GDM1 (cell line): Measurements from ENCODE around the gene CNOT8.
"Not testable (repeated sequence)": the region's sequence is repeated elsewhere in the genome, so short reads cannot be mapped to it uniquely, and the experiment has no call there.

Source experiments
- DNase-seq: peaks from one replicate; lab custom pipeline; 2025; lab: John Stamatoyannopoulos, UW

CNOT8 gene

GRCh38 chr5:154865466-154866184 is 7.2 kb downstream of the CNOT8 start:
- DNase-seq, result no peak

DNA sequence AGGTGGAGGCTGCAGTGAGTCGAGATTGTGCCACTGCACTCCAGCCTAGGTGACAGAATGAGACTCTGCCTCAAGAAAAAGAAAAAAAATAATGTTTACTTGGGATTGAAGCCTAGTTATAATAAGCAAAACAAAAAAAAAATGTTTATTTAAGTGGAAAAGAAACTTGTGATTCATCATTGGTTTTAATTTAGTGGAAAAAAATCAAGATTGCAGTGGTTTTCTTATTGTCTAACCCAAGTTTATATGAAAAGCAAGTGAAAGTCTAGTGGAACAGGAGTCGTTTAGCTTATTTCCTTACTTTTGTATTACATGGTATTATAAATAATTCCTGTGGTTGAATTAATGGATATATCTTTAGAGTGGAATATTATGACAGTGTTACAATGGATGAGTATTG is 8.4 kb downstream of the CNOT8 start:
- no peak for DNase-seq

GRCh38 chr5:154868702-154869101 is 10.3 kb downstream of the CNOT8 start:
- DNase-seq, result no peak

DNA sequence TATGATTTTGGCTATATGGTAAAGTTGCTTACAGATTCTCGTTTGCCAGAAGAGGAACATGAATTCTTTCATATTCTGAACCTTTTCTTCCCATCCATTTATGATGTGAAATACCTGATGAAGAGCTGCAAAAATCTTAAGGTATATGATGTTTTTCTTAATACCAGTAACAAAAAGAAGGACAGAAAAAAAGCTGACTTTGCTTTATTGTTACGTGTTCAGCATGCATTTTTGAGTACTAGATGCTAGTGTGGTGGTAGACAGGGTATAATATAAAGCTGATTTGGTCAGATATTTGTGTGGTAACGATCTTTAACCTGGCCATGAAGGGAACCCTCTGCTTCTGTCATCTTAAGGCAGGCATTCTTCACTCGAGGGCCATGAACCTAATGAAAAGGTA is 13.3 kb downstream of the CNOT8 start:
- DNase-seq, result no peak

- no peak for DNase-seq
Measured at GRCh38 chr5:154873791-154874331, 15.4 kb downstream of the CNOT8 start.

GRCh38 chr5:154878642-154879335 is 20.4 kb downstream of the CNOT8 start:
- no peak for DNase-seq

- DNase-seq, result no peak
Measured at GRCh38 chr5:154881986-154882385, 23.6 kb downstream of the CNOT8 start.

GRCh38 chr5:154884424-154884823 is 26.0 kb downstream of the CNOT8 start:
- no peak for DNase-seq

DNA sequence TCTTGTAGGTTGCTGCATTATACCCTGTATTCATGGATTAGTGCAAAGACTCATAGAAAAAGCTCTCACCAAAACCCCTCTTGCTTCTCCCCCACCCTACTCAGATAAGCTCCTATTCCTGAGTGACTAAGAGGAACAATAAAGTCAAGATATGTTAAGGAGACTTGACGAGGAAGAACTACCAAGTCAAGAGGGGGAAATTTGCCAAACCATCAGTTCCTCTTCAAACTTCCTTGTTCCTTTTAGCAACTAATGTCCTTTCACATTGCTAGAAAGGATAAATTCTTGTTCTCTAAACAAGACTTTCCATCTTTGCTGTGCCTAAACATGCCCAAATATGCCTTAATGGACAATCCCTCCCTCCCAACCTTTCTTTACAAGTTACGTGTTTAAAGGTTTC is 27.0 kb downstream of the CNOT8 start:
- no peak for DNase-seq

DNA sequence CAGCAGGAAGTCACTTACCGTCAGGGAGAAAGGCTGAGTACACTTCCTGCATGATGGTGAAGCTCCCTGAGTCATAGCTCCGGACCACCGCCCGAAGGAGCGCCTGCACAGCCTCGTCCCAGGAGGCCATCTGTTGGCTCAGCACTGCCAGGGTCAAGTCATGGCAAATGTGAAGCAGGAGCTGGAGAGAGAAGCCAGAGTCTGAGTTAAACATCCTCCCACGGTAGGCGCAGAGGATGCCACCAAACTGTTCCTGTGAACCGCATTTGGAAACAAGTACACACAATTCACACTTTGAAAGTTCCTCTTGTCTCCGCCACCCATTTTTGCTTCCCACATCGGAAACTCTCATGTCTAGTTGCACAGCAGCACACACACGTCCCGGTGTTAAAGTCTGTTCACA is 33.9 kb downstream of the CNOT8 start:
- DNase-seq, result no peak

DNA sequence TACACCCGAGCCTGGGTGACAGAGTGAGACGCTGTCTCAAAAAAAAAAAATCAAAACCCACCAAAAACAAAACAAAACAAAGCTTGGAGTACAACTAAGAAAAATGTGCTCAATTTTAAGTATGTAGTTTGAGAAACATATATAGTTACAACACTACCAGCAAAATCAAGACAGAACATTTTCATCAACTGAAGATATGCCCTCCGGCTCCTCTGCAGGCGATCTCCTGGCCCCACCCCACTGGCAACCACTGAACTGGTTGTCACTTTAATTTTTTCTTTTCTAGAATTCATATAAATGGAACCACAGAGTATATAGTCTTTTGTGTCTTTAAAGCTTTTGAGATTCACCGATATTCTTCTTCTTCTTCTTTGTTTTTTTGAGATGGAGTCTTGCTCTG is 35.0 kb downstream of the CNOT8 start:
- DNase-seq, result no peak

GRCh38 chr5:154895606-154896561 is 37.5 kb downstream of the CNOT8 start:
- DNase-seq, result no peak

GRCh38 chr5:154896562-154897165 is 38.2 kb downstream of the CNOT8 start:
- no peak for DNase-seq

DNA sequence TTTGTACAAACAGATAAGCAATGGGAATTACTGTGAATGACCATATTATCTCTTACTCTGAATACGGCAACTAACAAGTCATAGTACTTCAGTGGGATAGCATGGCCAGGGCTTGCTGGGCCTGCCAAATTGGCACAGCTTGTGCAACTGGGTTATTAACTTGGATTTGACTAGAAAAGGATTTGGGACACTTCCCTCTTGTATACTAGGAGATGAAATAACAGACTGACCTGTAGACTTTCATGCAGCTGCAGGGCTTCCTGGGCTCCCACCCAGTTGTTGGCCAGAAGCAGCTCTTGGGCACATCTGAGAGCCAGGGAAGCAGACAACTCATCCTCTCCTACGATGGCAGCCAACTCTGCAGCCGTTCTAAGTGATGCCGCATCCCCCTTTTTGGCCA is 39.8 kb downstream of the CNOT8 start:
- no peak for DNase-seq

- DNase-seq, result no peak
Measured at GRCh38 chr5:154899151-154899816, 40.9 kb downstream of the CNOT8 start.

DNA sequence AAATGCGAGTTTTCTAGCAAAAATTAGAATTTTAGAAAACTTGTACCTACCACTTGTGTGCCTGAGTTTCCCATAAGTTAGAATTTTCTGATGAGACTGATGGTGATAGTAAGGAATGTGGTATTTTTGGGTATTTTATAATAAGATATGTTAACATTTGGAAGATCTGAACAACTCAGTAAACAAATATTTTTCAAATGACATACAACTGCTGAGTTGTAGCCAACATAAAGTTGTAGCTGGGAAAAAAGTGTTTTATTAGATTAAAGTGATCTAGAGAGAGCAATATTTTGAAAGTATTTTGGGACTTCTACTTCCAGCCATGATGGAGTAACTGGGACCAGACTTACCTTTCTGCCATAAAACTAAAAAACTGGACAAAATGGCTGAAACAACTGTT is 41.6 kb downstream of the CNOT8 start:
- DNase-seq, result no peak

DNA sequence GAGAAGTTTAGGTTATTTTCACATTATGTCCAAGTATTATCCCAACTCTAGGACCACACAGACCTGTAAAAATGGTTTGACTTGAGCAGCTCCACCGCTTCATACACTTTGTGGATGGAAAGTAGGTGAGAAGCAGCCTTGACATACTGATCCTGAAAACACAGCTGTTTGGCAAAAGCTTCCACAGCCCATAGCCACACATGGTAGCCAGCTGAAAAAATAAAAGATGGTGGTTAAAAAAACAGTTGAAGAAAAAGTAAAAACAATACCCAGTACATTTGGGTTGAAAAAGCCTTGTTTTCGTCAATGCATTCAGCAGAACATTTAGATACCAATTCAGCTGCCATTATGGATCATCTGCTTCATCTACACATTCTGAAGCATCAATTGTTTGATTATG is 42.8 kb downstream of the CNOT8 start:
- no peak for DNase-seq

GRCh38 chr5:154901913-154902312 is 43.5 kb downstream of the CNOT8 start:
- no peak for DNase-seq

DNA sequence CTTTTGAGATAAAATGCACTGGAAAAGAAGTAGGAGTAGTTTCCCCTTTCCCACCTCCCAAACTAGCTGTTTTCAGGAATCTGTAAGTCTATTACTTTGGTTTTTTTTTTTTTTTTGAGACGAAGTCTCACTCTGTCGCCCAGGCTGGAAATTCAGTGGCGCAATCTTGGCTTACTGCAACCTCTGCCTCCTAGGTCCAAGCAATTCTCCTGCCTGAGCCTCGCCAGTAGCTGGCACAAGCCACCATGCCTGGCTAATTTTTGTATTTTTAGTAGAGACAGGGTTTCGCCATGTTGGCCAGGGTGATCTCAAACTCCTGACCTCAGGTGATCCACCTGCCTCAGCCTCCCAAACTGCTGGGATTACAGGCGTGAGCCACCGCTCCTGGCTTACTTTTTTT is 47.2 kb downstream of the CNOT8 start:
- DNase-seq, result not testable (repeated sequence)

GRCh38 chr5:154916874-154917273 is 58.4 kb downstream of the CNOT8 start:
- DNase-seq, result no peak

DNA sequence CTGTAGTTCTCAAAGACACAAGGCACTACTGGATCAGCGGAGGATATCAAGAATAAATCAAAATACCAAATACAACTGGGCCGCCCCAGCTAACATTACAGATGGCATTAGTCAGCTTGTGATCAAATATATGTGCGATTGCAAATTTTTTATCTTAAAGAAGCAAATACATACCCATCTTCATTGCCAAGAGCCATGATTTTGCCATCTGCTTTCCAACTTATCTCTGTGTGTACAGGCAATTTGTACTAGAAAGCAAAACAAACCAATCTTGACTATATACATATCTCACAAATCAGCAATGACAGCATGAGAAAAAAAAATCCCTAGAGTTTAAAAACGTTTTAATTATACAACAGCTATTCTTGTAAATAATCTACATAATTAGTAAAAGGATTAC is 59.3 kb downstream of the CNOT8 start:
- DNase-seq, result no peak
